Right forelimb (tissue), 1 donor: ENCODE measurements around the gene SCN5A.

ENCODE experiments used
- DNase-seq: peaks from one replicate; pipeline ENCODE4 v3.0.0-alpha.2; 2018

SCN5A gene

GRCh38 chr3:38533285-38533976, 116.1 kb downstream of the SCN5A start:
- DNase-seq = no peak

- no peak for DNase-seq
Measured at GRCh38 chr3:38532529-38532928, 117.0 kb downstream of the SCN5A start.

- no peak for DNase-seq
Measured at GRCh38 chr3:38528457-38528856, 121.0 kb downstream of the SCN5A start.

GRCh38 chr3:38526792-38527191, 122.7 kb downstream of the SCN5A start:
- DNase-seq = no peak

- no peak for DNase-seq
Measured at GRCh38 chr3:38524141-38524739, 125.2 kb downstream of the SCN5A start.

GRCh38 chr3:38522002-38522401, 127.5 kb downstream of the SCN5A start:
- no peak for DNase-seq

- DNase-seq = peak; percentile 70
Measured at GRCh38 chr3:38521391-38521987, 128.0 kb downstream of the SCN5A start.

GRCh38 chr3:38519651-38520050, 129.8 kb downstream of the SCN5A start:
- DNase-seq = no peak

- DNase-seq = no peak
Measured at GRCh38 chr3:38519000-38519399, 130.5 kb downstream of the SCN5A start.

GRCh38 chr3:38516669-38517068, 132.8 kb downstream of the SCN5A start:
- DNase-seq = no peak

GRCh38 chr3:38515367-38515766, 134.1 kb downstream of the SCN5A start:
- no peak for DNase-seq

GRCh38 chr3:38511546-38511945, 137.9 kb downstream of the SCN5A start:
- DNase-seq = no peak

GRCh38 chr3:38510631-38511030, 138.9 kb downstream of the SCN5A start:
- no peak for DNase-seq

- DNase-seq = no peak
Measured at GRCh38 chr3:38509732-38510131, 139.8 kb downstream of the SCN5A start.

GRCh38 chr3:38507120-38507519, 142.4 kb downstream of the SCN5A start:
- no peak for DNase-seq

GRCh38 chr3:38500688-38501417, 148.6 kb downstream of the SCN5A start:
- no peak for DNase-seq
